HepG2 (cell line): ENCODE data around the gene CALML6. TPM values are rescaled to one million over a fixed set of nuclear protein-coding genes. Genes with fewer than 3 reads are reported as not detected.
A peak's percentile ranks its signal among the peaks of the same experiment; 100 is the strongest.

Source experiments
- CREB1 ChIP-seq, 2 experiments: fragments of 450-650 bp in 1 of 2; IDR thresholded peaks; 2 replicates each; pipeline ENCODE4 v1.6.1; 2016 to 2017; ENCODE audit warnings: control low read depth in 1 of 2, mild to moderate bottlenecking in 1 of 2, missing compliant biosample characterization in 1 of 2, missing genetic modification characterization in 1 of 2
- EEA1 ChIP-seq: sonication (generic); formaldehyde crosslinking; IDR thresholded peaks from 2 replicates; pipeline ENCODE4 v1.5.1; 2020; ENCODE audit warnings: mild to moderate bottlenecking, missing genetic modification reagents, borderline replicate concordance
- HOXA7 ChIP-seq: sonication (generic); formaldehyde crosslinking; IDR thresholded peaks from 2 replicates; pipeline ENCODE4 v1.8.1; 2022; ENCODE audit warnings: mild to moderate bottlenecking, missing genetic modification reagents, moderate library complexity
- IRF2 ChIP-seq: IDR thresholded peaks from 2 replicates; pipeline ENCODE4 v1.6.1; 2018; ENCODE audit warnings: missing genetic modification reagents, missing compliant biosample characterization
- JUN ChIP-seq: sonication (generic); formaldehyde crosslinking; IDR thresholded peaks from 2 replicates; pipeline ENCODE4 v1.4.0; 2020; ENCODE audit warnings: mild to moderate bottlenecking, missing genetic modification reagents
- NKX3-1 ChIP-seq: sonication (generic); formaldehyde crosslinking; IDR thresholded peaks from 2 replicates; pipeline ENCODE4 v1.5.0; 2020; ENCODE audit warnings: missing genetic modification reagents
- PAWR ChIP-seq: sonication (generic); formaldehyde crosslinking; IDR thresholded peaks from 2 replicates; pipeline ENCODE4 v1.4.0; 2020; ENCODE audit warnings: missing genetic modification reagents, mild to moderate bottlenecking, borderline replicate concordance
- PCBP1 ChIP-seq: fragments of 200-400 bp; formaldehyde crosslinking; IDR thresholded peaks from 2 replicates; pipeline ENCODE4 v1.6.1; 2017; ENCODE audit warnings: mild to moderate bottlenecking, low read depth, low read length, borderline replicate concordance
- POGZ ChIP-seq: sonication (generic); formaldehyde crosslinking; IDR thresholded peaks from 2 replicates; pipeline ENCODE4 v1.4.0; 2020; ENCODE audit warnings: mild to moderate bottlenecking, missing genetic modification reagents
- SATB2 ChIP-seq: sonication (generic); formaldehyde crosslinking; IDR thresholded peaks from 2 replicates; pipeline ENCODE4 v1.5.0; 2020; ENCODE audit warnings: missing genetic modification reagents
- SKI ChIP-seq: fragments of 450-650 bp; IDR thresholded peaks from one replicate; pipeline ENCODE4 v1.6.1; 2018; ENCODE audit warnings: mild to moderate bottlenecking; ENCODE audit not compliant: partially characterized antibody
- ZNF501 ChIP-seq: sonication (generic); formaldehyde crosslinking; IDR thresholded peaks from 2 replicates; pipeline ENCODE4 v1.5.1; 2020; ENCODE audit warnings: mild to moderate bottlenecking, moderate library complexity, missing genetic modification reagents
- ZNF550 ChIP-seq: sonication (generic); formaldehyde crosslinking; IDR thresholded peaks from 2 replicates; pipeline ENCODE4 v1.4.0; 2020; ENCODE audit warnings: mild to moderate bottlenecking, missing genetic modification reagents, borderline replicate concordance
- ZNF598 ChIP-seq: sonication (generic); formaldehyde crosslinking; IDR thresholded peaks from 2 replicates; pipeline ENCODE4 v1.5.1; 2020; ENCODE audit warnings: mild to moderate bottlenecking, missing genetic modification reagents, borderline replicate concordance
- ZNF605 ChIP-seq: sonication (generic); formaldehyde crosslinking; IDR thresholded peaks from 2 replicates; pipeline ENCODE4 v1.8.0; 2022; ENCODE audit warnings: mild to moderate bottlenecking, missing genetic modification reagents
- ZNF761 ChIP-seq: sonication (generic); formaldehyde crosslinking; conservative IDR thresholded peaks from 2 replicates; pipeline ENCODE4 v1.4.0; 2020; ENCODE audit warnings: mild to moderate bottlenecking, missing genetic modification reagents
- ZNF773 ChIP-seq: sonication (generic); formaldehyde crosslinking; IDR thresholded peaks from 2 replicates; pipeline ENCODE4 v1.4.0; 2020; ENCODE audit warnings: missing genetic modification reagents, borderline replicate concordance
- ZNF878 ChIP-seq: sonication (generic); formaldehyde crosslinking; IDR thresholded peaks from 2 replicates; pipeline ENCODE4 v1.8.1; 2023; ENCODE audit warnings: mild to moderate bottlenecking, missing genetic modification reagents, moderate library complexity
- polyA plus RNA-seq, 8 experiments: library from polyadenylated mRNA; depleted of rRNA in 3 of 8; stranded (reverse) in 7 of 8; unstranded in 1 of 8; fragments of >200 nt; fragmentation: Illumina TruSeq in 4 of 8; extraction: Trizol in 4 of 8; gene quantifications; 2 replicates each; pipeline versions ENCODE4 v1.2.1 to v1.2.3, GENCODE V29; 2011 to 2016; ENCODE audit warnings: low read depth in 4 of 8, missing spikeins in 1 of 8, mixed read lengths in 1 of 8; ENCODE audit not compliant: insufficient read depth in 1 of 8
- total RNA-seq, 5 experiments: library from RNA; depleted of rRNA; stranded (reverse); fragments of >200 nt; fragmentation: Illumina TruSeq; extraction: Trizol; gene quantifications; 2 replicates each; pipeline ENCODE4 v1.2.3, GENCODE V29; 2016; ENCODE audit warnings: low read depth in 1 of 5
- TF ChIP-seq, protein P1 (sequence below): sonication (generic); formaldehyde crosslinking; IDR thresholded peaks from 2 replicates; pipeline ENCODE4 v1.9.0; 2021; ENCODE audit warnings: missing genetic modification reagents, borderline replicate concordance
- TF ChIP-seq, protein P2 (sequence below): sonication (generic); formaldehyde crosslinking; IDR thresholded peaks from 2 replicates; pipeline ENCODE4 v1.4.0; 2020; ENCODE audit warnings: missing genetic modification reagents
- TF ChIP-seq, protein P3 (sequence below): sonication (generic); formaldehyde crosslinking; IDR thresholded peaks from 2 replicates; pipeline ENCODE4 v1.5.0; 2020; ENCODE audit warnings: missing genetic modification reagents
- TF ChIP-seq, protein P4 (sequence below): IDR thresholded peaks from 2 replicates; pipeline ENCODE4 v1.6.1; 2018; ENCODE audit warnings: missing genetic modification reagents, mild to moderate bottlenecking, missing compliant biosample characterization
- TF ChIP-seq, protein P5 (sequence below): sonication (generic); formaldehyde crosslinking; IDR thresholded peaks from 2 replicates; pipeline ENCODE4 v1.8.1; 2023; ENCODE audit warnings: mild to moderate bottlenecking, moderate library complexity, missing genetic modification reagents

Gene CALML6
- total and polyA plus RNA-seq, 2 of the 13 experiments (the other 11 are each of a cell fraction or from before 2014, with no cell fraction given), result 0.11 to 0.12 TPM

DNA sequence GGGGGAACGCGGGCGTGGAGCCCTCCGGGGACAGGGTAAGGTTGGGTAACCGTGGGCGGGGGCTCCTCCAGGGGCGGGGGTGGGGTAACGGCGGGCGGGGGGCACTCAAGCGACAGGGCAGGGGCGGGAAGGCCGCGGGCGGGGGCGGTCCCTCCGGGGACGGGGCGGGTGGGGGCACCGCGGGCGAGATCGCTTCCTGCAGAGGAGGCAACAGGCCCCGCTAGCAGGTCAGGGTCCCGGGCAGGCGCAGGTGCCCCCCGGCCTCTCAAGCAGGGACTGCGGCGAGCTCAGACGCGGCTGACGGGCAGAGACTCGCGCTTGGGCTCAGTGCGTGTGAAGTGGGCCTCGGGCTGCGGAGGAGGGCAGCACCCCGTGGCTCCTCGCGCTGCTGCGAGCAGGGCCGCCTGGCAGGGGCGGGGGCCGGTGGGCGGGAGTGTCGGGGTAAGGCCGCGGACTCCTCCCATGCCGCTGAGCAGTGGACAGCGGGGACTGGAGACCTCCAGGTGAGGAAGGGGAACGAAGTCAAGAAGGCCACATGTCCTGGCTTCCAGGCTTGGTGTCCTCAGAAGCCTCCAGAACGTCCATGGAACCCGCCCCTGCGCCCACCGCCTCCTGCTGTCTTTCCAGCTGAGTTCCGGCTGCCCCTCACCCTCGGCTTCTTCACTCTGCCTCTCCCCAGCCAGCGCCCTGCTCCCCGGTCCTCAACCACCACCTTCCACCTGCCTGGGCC, 23.5 kb upstream of the CALML6 start (continued):
- TF ChIP-seq, protein P1, sequence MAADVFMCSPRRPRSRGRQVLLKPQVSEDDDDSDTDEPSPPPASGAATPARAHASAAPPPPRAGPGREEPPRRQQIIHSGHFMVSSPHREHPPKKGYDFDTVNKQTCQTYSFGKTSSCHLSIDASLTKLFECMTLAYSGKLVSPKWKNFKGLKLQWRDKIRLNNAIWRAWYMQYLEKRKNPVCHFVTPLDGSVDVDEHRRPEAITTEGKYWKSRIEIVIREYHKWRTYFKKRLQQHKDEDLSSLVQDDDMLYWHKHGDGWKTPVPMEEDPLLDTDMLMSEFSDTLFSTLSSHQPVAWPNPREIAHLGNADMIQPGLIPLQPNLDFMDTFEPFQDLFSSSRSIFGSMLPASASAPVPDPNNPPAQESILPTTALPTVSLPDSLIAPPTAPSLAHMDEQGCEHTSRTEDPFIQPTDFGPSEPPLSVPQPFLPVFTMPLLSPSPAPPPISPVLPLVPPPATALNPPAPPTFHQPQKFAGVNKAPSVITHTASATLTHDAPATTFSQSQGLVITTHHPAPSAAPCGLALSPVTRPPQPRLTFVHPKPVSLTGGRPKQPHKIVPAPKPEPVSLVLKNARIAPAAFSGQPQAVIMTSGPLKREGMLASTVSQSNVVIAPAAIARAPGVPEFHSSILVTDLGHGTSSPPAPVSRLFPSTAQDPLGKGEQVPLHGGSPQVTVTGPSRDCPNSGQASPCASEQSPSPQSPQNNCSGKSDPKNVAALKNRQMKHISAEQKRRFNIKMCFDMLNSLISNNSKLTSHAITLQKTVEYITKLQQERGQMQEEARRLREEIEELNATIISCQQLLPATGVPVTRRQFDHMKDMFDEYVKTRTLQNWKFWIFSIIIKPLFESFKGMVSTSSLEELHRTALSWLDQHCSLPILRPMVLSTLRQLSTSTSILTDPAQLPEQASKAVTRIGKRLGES (CRISPR knock-in tag), result no peak
- no peak for TF ChIP-seq PAWR
- no peak for TF ChIP-seq HOXA7 (CRISPR knock-in tag)
- 0 out of 2 replicates have a peak, but pooled peaks have one; percentile 62 for TF ChIP-seq ZNF598 (CRISPR knock-in tag)
- TF ChIP-seq ZNF761 (CRISPR knock-in tag), result no peak
- TF ChIP-seq SKI, result no peak
- no peak for TF ChIP-seq EEA1 (CRISPR knock-in tag)
- TF ChIP-seq PCBP1, result no peak
- TF ChIP-seq POGZ (CRISPR knock-in tag), result 0 out of 2 replicates have a peak, but pooled peaks have one; percentile 46
- TF ChIP-seq NKX3-1 (CRISPR knock-in tag), result no peak
- no peak for TF ChIP-seq ZNF773 (CRISPR knock-in tag)
- TF ChIP-seq ZNF501 (CRISPR knock-in tag), result no peak; the same call in 1 of the 2 replicates
- TF ChIP-seq, protein P2, sequence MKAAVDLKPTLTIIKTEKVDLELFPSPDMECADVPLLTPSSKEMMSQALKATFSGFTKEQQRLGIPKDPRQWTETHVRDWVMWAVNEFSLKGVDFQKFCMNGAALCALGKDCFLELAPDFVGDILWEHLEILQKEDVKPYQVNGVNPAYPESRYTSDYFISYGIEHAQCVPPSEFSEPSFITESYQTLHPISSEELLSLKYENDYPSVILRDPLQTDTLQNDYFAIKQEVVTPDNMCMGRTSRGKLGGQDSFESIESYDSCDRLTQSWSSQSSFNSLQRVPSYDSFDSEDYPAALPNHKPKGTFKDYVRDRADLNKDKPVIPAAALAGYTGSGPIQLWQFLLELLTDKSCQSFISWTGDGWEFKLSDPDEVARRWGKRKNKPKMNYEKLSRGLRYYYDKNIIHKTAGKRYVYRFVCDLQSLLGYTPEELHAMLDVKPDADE (CRISPR knock-in tag), result no peak
- no peak for TF ChIP-seq SATB2 (CRISPR knock-in tag)
- TF ChIP-seq, protein P3, sequence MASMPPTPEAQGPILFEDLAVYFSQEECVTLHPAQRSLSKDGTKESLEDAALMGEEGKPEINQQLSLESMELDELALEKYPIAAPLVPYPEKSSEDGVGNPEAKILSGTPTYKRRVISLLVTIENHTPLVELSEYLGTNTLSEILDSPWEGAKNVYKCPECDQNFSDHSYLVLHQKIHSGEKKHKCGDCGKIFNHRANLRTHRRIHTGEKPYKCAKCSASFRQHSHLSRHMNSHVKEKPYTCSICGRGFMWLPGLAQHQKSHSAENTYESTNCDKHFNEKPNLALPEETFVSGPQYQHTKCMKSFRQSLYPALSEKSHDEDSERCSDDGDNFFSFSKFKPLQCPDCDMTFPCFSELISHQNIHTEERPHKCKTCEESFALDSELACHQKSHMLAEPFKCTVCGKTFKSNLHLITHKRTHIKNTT (CRISPR knock-in tag), result no peak
- TF ChIP-seq JUN, result no peak
- TF ChIP-seq ZNF550 (CRISPR knock-in tag), result no peak
- TF ChIP-seq, protein P4, sequence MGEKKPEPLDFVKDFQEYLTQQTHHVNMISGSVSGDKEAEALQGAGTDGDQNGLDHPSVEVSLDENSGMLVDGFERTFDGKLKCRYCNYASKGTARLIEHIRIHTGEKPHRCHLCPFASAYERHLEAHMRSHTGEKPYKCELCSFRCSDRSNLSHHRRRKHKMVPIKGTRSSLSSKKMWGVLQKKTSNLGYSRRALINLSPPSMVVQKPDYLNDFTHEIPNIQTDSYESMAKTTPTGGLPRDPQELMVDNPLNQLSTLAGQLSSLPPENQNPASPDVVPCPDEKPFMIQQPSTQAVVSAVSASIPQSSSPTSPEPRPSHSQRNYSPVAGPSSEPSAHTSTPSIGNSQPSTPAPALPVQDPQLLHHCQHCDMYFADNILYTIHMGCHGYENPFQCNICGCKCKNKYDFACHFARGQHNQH, result 0 out of 2 replicates have a peak, but pooled peaks have one; percentile 12
- TF ChIP-seq, protein P5, sequence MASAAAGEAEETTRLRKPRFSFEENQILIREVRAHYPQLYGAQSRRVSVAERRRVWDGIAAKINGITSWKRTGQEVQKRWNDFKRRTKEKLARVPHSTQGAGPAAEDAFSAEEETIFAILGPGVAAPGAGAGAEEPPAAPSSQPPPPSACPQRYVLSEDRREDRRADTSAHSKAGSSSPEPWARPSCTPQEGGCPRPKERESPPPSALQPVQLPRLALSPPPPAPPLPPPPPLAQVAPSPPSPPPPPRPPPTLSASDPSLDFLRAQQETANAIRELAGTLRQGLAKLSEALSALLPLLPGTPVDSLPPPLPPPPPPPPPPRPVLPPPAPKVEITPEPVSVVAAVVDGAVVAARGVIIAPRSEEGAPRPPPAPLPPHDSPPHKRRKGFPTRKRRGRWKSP, result no peak
- no peak for TF ChIP-seq ZNF878 (CRISPR knock-in tag)
- no peak for TF ChIP-seq ZNF605
- no peak for TF ChIP-seq IRF2 (CRISPR knock-in tag)
- TF ChIP-seq CREB1 (IDR thresholded peaks at IDR 0.05), result no peak
- no peak for TF ChIP-seq CREB1 (CRISPR knock-in tag; IDR thresholded peaks at IDR 0.05)
